ENCODE data around the gene CBL. TPM values are rescaled to one million over a fixed set of nuclear protein-coding genes. Genes with fewer than 3 reads are reported as not detected.

CBL gene
- total and polyA plus RNA-seq, 10 of the 15 experiments (the other 5 are each of a cell fraction or from before 2014, with no cell fraction given) = 3.9 to 27.1 (median 9.5) TPM

- TF ChIP-seq YY1 (IDR thresholded peaks at IDR 0.05; ENCODE audit: low read depth, low read length) (peak; percentile 9; the same call in 1 of the 2 replicates), FOS (IDR thresholded peaks at IDR 0.05; ENCODE audit: borderline replicate concordance, extremely low read depth, insufficient read length) (no peak), ZNF24 (IDR thresholded peaks at IDR 0.05) (no peak), RUNX3 (IDR thresholded peaks at IDR 0.05; ENCODE audit: low read length) (peak; percentile 29; the same call in 1 of the 2 replicates)
Observed at GRCh38 chr11:119206511-119207414, 624 bp downstream of the CBL start (continued).

- Histone ChIP-seq H3K4me2 (ENCODE audit: control insufficient read depth, insufficient read depth) (peak overlapping the region; percentile 68), H3K27me3 (replicated peaks in 1 of 2; ENCODE audit: control insufficient read depth in 2 of 2, insufficient read depth in 2 of 2, low read length in 1 of 2) (no peaks in the 10 kb centered on the region), H3K4me1 (ENCODE audit: control insufficient read depth, insufficient read depth, low read length) (peaks cover 9% of the 10 kb centered on the region), H3K9me3 (replicated peaks; ENCODE audit: control insufficient read depth, insufficient read depth, low read length) (no peaks in the 10 kb centered on the region; the same call in 2 of the 3 replicates), H3K9ac (ENCODE audit: control insufficient read depth, insufficient read depth, low read length) (peak overlapping the region; percentile 83), H3K27ac (ENCODE audit: control insufficient read depth, insufficient read depth) (peak overlapping the region; percentile 85), H3K4me3 (peak overlapping the region; percentile 93), H4K20me1 (ENCODE audit: control insufficient read depth, insufficient read depth) (no peaks in the 10 kb centered on the region; the same call in 1 of the 2 replicates), H3K79me2 (ENCODE audit: control insufficient read depth, insufficient read depth, low read length) (peaks cover 53% of the 10 kb centered on the region), H2AFZ (ENCODE audit: control insufficient read depth, low read depth, low read length) (no peak overlapping the region), H3K36me3 (ENCODE audit: control insufficient read depth in 2 of 2, insufficient read depth in 2 of 2, low read length in 1 of 2) (no peaks in the 10 kb centered on the region)
- ChIA-PET RAD21 (ENCODE audit: unreplicated experiment) (interaction anchor here (1.0 to 3.6 kb wide), 4 partner anchors 38 to 140 kb away, joined by 3 to 44 read pairs (median 15); partner anchors contain the start of gene VPS11), CTCF (interaction anchor here (0.6 to 4.5 kb wide), 12 partner anchors 10 to 130 kb away, joined by 3 to 63 read pairs (median 5); partner anchors contain the start of genes MCAM and NLRX1), SMC1A (ENCODE audit: uncharacterized antibody, unreplicated experiment) (interaction anchor here (0.6 to 4.0 kb wide), 6 partner anchors 13 to 116 kb away, joined by 3 to 42 read pairs (median 5); no protein-coding TSS in a partner anchor), POLR2A (interaction anchor here (0.5 to 2.4 kb wide), 7 partner anchors 52 to 415 kb away, joined by 3 to 20 read pairs (median 5); partner anchors contain the start of gene VPS11)
- in situ Hi-C loops (cut with MboI) (no loop called here), intact Hi-C loops (cut with micrococcal nuclease; ENCODE audit: unreplicated experiment) (loop anchor here (1.0 to 5.0 kb wide), 2 partner anchors 53 to 115 kb away; no protein-coding TSS in a partner anchor)
- ATAC-seq (no peak), FAIRE-seq (no peak), DNase-seq (ENCODE audit: low read depth, low spot score) (no peak)
- WGBS (ENCODE audit: insufficient coverage, insufficient replicate concordance, low lambda C conversion rate, missing lambda C conversion rate) = 5% methylated on average over 11 of the region's 11 CpGs
- no peak for TF ChIP-seq CBX3 (IDR thresholded peaks at IDR 0.05; ENCODE audit: borderline replicate concordance, low read depth)
- TF ChIP-seq BHLHE40 (IDR thresholded peaks at IDR 0.05; ENCODE audit: borderline replicate concordance in 1 of 2, low read depth in 2 of 2, low read length in 1 of 2) = 0 out of 4 replicates have a peak, but pooled peaks of 1 of the 2 experiments have one; percentile 63
- BruUV-seq (replicated peaks) = no TSS peak
Observed at GRCh38 chr11:119207415-119207960, 1.3 kb downstream of the CBL start.

Data from GM12878 (cell line).